Kidney epithelial cell (primary cell): Measurements from ENCODE around the gene TOP2A. TPM values are rescaled to one million over a fixed set of nuclear protein-coding genes. Genes with fewer than 3 reads are reported as not detected.

ENCODE experiments used
- DNase-seq: peaks from one replicate; pipeline ENCODE4 v3.0.0-alpha.2; 2010; ENCODE audit warnings: low read depth
- H3K27me3 ChIP-seq: 2 replicates; pipeline ENCODE4 v1.6.0; 2011; ENCODE audit warnings: low read length; ENCODE audit not compliant: control insufficient read depth, insufficient read depth
- H3K36me3 ChIP-seq: 2 replicates; pipeline ENCODE4 v1.5.1; 2011; ENCODE audit warnings: low read length; ENCODE audit not compliant: control insufficient read depth, insufficient read depth
- H3K4me3 ChIP-seq: 2 replicates; pipeline ENCODE4 v1.5.1; 2011; ENCODE audit warnings: low read depth, mild to moderate bottlenecking, control low read depth, low read length
- CTCF ChIP-seq: IDR thresholded peaks from 2 replicates; pipeline ENCODE4 v1.5.1; 2011; ENCODE audit warnings: mild to moderate bottlenecking, moderate library complexity, low read length, control low read depth, inconsistent platforms; ENCODE audit not compliant: insufficient read depth, poor library complexity, severe bottlenecking
- total RNA-seq: library from RNA; depleted of rRNA; stranded (reverse); fragments of >200 nt; gene quantifications from 2 replicates; pipeline ENCODE4 v1.2.3, GENCODE V29; 2015

Gene TOP2A
- total RNA-seq, 1 donor from 2014 or later, result 17.4 TPM

GRCh38 chr17:40448639-40449261, 31.1 kb upstream of the TOP2A start:
- H3K36me3 ChIP-seq, result peaks cover 2% of the 10 kb centered on the region
- no peak for DNase-seq
- no peaks in the 10 kb centered on the region for H3K27me3 ChIP-seq
- TF ChIP-seq CTCF, result no peak
- no peak overlapping the region for H3K4me3 ChIP-seq

- DNase-seq, result no peak
- H3K36me3 ChIP-seq, result peaks cover 2% of the 10 kb centered on the region
- no peaks in the 10 kb centered on the region for H3K27me3 ChIP-seq
- H3K4me3 ChIP-seq, result no peak overlapping the region
- TF ChIP-seq CTCF, result no peak
These were observed 30.5 kb upstream of the TOP2A start for GRCh38 chr17:40448213-40448638.

DNA sequence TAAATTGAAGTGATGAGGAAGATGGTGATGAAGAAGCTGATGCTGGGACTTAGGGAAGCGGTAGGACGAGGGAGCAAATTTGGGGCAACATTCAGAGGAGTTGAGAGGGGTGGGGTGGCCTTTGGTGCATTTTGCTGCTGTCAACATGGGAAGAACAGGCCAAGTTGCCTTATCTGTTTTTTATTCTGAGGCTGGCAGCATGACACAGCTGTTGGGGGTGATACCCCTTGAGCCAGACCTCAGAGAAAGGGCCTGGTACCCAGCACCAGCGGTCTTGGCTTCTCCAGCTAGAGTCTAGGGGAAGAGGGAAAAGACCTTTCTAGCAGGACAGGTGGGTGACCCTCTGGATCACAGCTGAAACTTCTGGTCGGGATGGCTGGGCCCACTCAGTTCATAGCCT, 30.1 kb upstream of the TOP2A start:
- no peak overlapping the region for H3K4me3 ChIP-seq

DNA sequence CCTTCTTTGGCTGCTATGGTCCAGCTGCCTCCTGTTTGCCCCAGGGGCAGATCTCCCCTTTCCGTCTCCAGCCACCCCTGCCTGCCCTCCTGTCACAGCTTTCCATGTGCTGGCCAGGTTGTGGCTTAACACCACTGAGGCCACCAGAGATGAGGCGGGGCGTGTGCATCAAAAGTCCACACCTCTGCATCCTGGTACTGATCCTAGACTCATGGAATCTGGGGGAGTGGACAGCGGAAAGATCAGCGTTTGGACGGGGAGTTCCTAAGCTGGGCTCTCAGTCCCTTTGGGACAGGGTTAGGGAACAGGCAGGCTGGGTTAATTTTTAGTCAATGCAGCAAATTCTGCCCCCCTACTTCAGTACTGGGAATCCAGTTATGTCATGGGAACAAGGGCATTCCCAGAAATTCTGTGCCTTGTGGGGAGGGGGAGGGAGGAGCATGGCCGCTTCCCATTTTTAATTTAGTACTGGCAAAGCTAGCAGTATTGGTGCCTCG, 29.5 kb upstream of the TOP2A start:
- DNase-seq, result no peak
- Histone ChIP-seq H3K36me3 (no peaks in the 10 kb centered on the region), H3K27me3 (no peaks in the 10 kb centered on the region), H3K4me3 (no peak overlapping the region)
- TF ChIP-seq CTCF, result no peak

More for the DNA sequence above, 30.1 kb upstream of the TOP2A start:
- DNase-seq, result no peak
- Histone ChIP-seq H3K36me3 (peaks cover 2% of the 10 kb centered on the region), H3K27me3 (no peaks in the 10 kb centered on the region)
- no peak for TF ChIP-seq CTCF

GRCh38 chr17:40445751-40446468, 28.2 kb upstream of the TOP2A start:
- peak overlapping the region; percentile 81 for H3K4me3 ChIP-seq
- no peaks in the 10 kb centered on the region for H3K36me3 ChIP-seq
- no peak for TF ChIP-seq CTCF
- DNase-seq, result no peak
- no peaks in the 10 kb centered on the region for H3K27me3 ChIP-seq
